ENCODE data around the gene KRT35. TPM values are rescaled to one million over a fixed set of nuclear protein-coding genes. Genes with fewer than 3 reads are reported as not detected.

The KRT35 gene
- total and polyA plus RNA-seq, 12 donors, result not detected

GRCh38 chr17:41456204-41456603 is 24.7 kb downstream of the KRT35 start:
- no peaks in the 10 kb centered on the region for H3K27me3 ChIP-seq
- no peaks in the 10 kb centered on the region for H3K4me1 ChIP-seq (replicated peaks in 1 of 2)
- no peaks in the 10 kb centered on the region for H3K36me3 ChIP-seq (replicated peaks in 1 of 2)
- TF ChIP-seq CTCF (IDR thresholded peaks at IDR 0.05) (no peak), POLR2A (IDR thresholded peaks at IDR 0.05) (no peak)
- H3K4me3 ChIP-seq, result no peak overlapping the region
- H3K9me3 ChIP-seq (replicated peaks in 1 of 3), result no peaks in the 10 kb centered on the region
- DNase-seq, result no peak
- intact Hi-C loops (cut with DNase I), result no loop called here
- 77 to 82% (median 81%) methylated on average over 3 of the region's 3 CpGs for WGBS, 4 donors
- no peak overlapping the region for H3K27ac ChIP-seq

GRCh38 chr17:41455236-41455635 is 25.7 kb downstream of the KRT35 start:
- no peak overlapping the region for H3K27ac ChIP-seq
- no peak for DNase-seq
- 67 to 95% (median 78%) methylated on average over 1 of the region's 1 CpG for WGBS, 4 donors
- no peaks in the 10 kb centered on the region for H3K36me3 ChIP-seq (replicated peaks in 1 of 2)
- TF ChIP-seq POLR2A (IDR thresholded peaks at IDR 0.05) (no peak), CTCF (IDR thresholded peaks at IDR 0.05) (no peak)
- no peak overlapping the region for H3K4me3 ChIP-seq
- H3K4me1 ChIP-seq (replicated peaks in 1 of 2), result no peaks in the 10 kb centered on the region
- no peaks in the 10 kb centered on the region for H3K27me3 ChIP-seq
- intact Hi-C loops (cut with DNase I), result no loop called here
- H3K9me3 ChIP-seq (replicated peaks in 1 of 3), result no peaks in the 10 kb centered on the region

- Histone ChIP-seq H3K27me3 (no peaks in the 10 kb centered on the region), H3K36me3 (replicated peaks in 1 of 2) (no peaks in the 10 kb centered on the region), H3K9me3 (replicated peaks in 1 of 3) (no peaks in the 10 kb centered on the region), H3K27ac (no peak overlapping the region), H3K4me1 (replicated peaks in 1 of 2) (no peaks in the 10 kb centered on the region), H3K4me3 (no peak overlapping the region)
- TF ChIP-seq POLR2A (IDR thresholded peaks at IDR 0.05) (no peak), CTCF (IDR thresholded peaks at IDR 0.05) (no peak)
- 86 to 90% (median 89%) methylated on average over 3 of the region's 3 CpGs for WGBS, 4 donors
- intact Hi-C loops (cut with DNase I), result no loop called here
- DNase-seq, result no peak
Measured at GRCh38 chr17:41453066-41453465, 27.9 kb downstream of the KRT35 start.

- H3K4me1 ChIP-seq (replicated peaks in 1 of 2), result no peaks in the 10 kb centered on the region
- TF ChIP-seq CTCF (IDR thresholded peaks at IDR 0.05) (no peak), POLR2A (IDR thresholded peaks at IDR 0.05) (no peak)
- intact Hi-C loops (cut with DNase I), result no loop called here
- H3K27ac ChIP-seq, result no peak overlapping the region
- WGBS, 4 donors, result 42 to 75% (median 56%) methylated on average over 4 of the region's 4 CpGs
- H3K36me3 ChIP-seq (replicated peaks in 1 of 2), result no peaks in the 10 kb centered on the region
- H3K9me3 ChIP-seq (replicated peaks in 1 of 3), result no peaks in the 10 kb centered on the region
- no peak overlapping the region for H3K4me3 ChIP-seq
- no peak for DNase-seq
- H3K27me3 ChIP-seq, result no peaks in the 10 kb centered on the region
Measured at GRCh38 chr17:41452281-41452680, 28.7 kb downstream of the KRT35 start.
